Bronchial epithelial cell (primary cell): ENCODE data around the gene FAM177A1. TPM values are rescaled to one million over a fixed set of nuclear protein-coding genes. Genes with fewer than 3 reads are reported as not detected.
"Not testable (repeated sequence)": the region's sequence is repeated elsewhere in the genome, so short reads cannot be mapped to it uniquely, and the experiment has no call there.

Source experiments
- DNase-seq: peaks from one replicate; pipeline ENCODE4 v3.0.0-alpha.2; 2010; ENCODE audit warnings: low read depth
- FAIRE-seq: peaks from 2 replicates; lab custom pipeline; 2011; peaks lifted over from hg19 to GRCh38; lab: Jason Lieb, UNC
- H3K27me3 ChIP-seq: 2 replicates; pipeline ENCODE4 v1.5.1; 2011; ENCODE audit warnings: low read length; ENCODE audit not compliant: control insufficient read depth, insufficient read depth
- H3K36me3 ChIP-seq: 2 replicates; pipeline ENCODE4 v1.5.1; 2011; ENCODE audit warnings: low read length; ENCODE audit not compliant: control insufficient read depth, insufficient read depth
- H3K4me3 ChIP-seq: 2 replicates; pipeline ENCODE4 v1.5.1; 2011; ENCODE audit warnings: mild to moderate bottlenecking, low read depth, low read length, control low read depth
- total RNA-seq: library from RNA; depleted of rRNA; stranded (reverse); fragments of >200 nt; gene quantifications from 2 replicates; pipeline ENCODE4 v1.2.1, GENCODE V29; 2014
- TF ChIP-seq, protein P1 (sequence below): IDR thresholded peaks from 2 replicates; pipeline ENCODE4 v1.5.1; 2011; ENCODE audit warnings: mild to moderate bottlenecking, moderate library complexity, low read length, control low read depth, inconsistent platforms; ENCODE audit not compliant: insufficient read depth, severe bottlenecking

The FAM177A1 gene
- total RNA-seq, 1 donor from 2014 or later: 42.9 TPM

DNA sequence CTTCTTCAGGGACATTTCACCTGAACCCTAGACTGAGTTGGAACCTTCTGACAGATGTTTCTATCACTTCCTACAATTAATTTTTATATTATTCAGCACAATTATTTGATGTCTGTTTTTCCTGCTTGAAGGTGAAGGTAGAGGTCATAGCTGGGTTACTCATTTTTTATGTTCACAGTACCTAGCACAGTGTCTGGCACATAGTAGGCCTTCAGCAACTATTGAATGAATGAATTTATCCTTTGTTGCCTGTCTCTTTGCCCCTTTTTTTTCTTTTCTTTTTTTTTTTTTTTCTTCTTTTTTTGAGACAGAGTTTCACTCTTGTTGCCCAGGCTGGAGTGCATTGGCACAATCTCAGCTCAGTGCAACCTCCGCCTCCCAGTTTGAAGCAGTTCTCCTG is 29.5 kb upstream of the FAM177A1 start:
- Histone ChIP-seq H3K27me3 (no peaks in the 10 kb centered on the region), H3K36me3 (no peaks in the 10 kb centered on the region), H3K4me3 (no peak overlapping the region)
- no peak for FAIRE-seq
- TF ChIP-seq, protein P1, sequence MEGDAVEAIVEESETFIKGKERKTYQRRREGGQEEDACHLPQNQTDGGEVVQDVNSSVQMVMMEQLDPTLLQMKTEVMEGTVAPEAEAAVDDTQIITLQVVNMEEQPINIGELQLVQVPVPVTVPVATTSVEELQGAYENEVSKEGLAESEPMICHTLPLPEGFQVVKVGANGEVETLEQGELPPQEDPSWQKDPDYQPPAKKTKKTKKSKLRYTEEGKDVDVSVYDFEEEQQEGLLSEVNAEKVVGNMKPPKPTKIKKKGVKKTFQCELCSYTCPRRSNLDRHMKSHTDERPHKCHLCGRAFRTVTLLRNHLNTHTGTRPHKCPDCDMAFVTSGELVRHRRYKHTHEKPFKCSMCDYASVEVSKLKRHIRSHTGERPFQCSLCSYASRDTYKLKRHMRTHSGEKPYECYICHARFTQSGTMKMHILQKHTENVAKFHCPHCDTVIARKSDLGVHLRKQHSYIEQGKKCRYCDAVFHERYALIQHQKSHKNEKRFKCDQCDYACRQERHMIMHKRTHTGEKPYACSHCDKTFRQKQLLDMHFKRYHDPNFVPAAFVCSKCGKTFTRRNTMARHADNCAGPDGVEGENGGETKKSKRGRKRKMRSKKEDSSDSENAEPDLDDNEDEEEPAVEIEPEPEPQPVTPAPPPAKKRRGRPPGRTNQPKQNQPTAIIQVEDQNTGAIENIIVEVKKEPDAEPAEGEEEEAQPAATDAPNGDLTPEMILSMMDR: no peak
- no peak for DNase-seq

DNA sequence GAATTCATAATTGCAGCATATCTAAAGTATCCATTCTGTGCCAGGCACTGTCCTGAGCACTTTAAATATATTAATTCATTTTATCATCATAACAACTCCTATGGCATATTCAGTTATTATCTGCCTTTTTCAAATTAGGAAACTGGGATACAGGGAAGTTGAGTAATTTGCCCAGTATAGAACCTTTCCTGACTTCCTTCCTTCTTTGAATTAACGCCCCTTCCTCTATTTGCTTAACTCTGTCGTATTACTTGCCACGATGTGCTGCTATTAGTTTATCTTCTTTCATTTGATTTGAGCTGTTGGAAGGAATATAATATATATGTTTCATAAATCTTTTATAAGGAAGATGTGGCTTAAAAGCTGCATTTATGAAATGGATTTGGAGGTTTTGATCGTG is 25.4 kb upstream of the FAM177A1 start:
- DNase-seq (no peak), FAIRE-seq (no peak)
- Histone ChIP-seq H3K4me3 (no peak overlapping the region), H3K36me3 (no peaks in the 10 kb centered on the region), H3K27me3 (no peaks in the 10 kb centered on the region)
- TF ChIP-seq, protein P1: no peak

DNA sequence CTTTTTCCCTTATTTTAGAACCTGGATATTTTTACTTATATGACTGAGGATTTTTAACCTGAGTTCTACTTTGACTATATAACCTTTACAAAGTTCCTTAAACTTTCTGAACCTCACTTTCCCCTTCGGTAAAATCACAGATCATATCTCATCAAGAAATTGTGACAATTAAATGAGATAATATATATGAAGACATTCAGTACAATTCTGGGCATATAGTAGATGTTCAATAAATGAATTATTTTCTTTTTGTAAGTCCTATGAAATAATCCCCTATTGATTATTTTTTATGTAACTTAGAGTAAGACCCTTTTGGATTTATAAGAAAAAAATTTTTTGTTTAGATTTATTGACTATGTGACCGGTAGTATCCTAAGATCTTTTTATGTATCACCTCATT is 17.6 kb upstream of the FAM177A1 start:
- H3K36me3 ChIP-seq: peaks cover 3% of the 10 kb centered on the region
- H3K27me3 ChIP-seq: no peaks in the 10 kb centered on the region
- no peak for FAIRE-seq
- no peak overlapping the region for H3K4me3 ChIP-seq
- no peak for DNase-seq
- TF ChIP-seq, protein P1: no peak

DNA sequence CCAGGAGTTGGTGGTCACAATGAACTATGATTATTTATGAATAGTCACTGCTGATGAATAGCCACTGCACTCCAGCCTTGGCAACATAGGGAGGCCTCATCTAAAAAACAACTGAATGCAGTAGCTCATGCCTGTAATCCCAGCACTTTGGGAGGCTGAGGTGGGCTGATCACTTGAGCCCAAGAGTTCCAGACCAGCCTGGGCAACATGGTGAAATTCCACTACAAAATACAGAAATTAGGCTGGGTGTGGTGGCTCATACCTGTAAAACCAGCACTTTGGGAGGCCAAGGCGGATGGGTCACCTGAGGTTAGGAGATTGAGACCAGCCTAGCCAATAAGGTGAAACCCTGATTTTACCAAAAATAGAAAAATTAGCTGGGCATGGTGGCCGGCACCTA is 13.5 kb upstream of the FAM177A1 start:
- no peaks in the 10 kb centered on the region for H3K27me3 ChIP-seq
- no peak overlapping the region for H3K4me3 ChIP-seq
- TF ChIP-seq, protein P1: no peak
- peaks cover 2% of the 10 kb centered on the region for H3K36me3 ChIP-seq
- DNase-seq (no peak), FAIRE-seq (no peak)

DNA sequence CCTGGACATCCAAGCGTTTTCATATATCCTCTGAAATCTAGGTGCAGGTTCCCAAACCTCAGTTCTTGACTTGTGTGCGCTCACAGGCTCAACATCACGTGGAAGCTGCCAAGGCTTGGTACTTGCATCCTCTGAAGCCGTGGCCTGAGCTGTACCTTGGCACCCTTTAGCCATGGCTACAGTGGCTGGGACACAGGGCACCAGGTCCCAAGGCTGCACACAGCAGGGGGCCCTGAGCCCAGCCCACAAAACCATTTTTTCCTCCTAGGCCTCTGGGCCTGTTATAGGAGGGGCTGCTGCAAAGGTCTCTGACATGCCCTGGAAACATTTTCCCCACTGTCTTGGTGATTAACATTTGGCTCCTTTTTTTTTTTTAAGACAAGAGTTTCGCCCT is 11.6 kb upstream of the FAM177A1 start:
- DNase-seq (no peak), FAIRE-seq (no peak)
- no peaks in the 10 kb centered on the region for H3K27me3 ChIP-seq
- H3K36me3 ChIP-seq: peaks cover 1% of the 10 kb centered on the region
- no peak overlapping the region for H3K4me3 ChIP-seq
- TF ChIP-seq, protein P1: no peak

DNA sequence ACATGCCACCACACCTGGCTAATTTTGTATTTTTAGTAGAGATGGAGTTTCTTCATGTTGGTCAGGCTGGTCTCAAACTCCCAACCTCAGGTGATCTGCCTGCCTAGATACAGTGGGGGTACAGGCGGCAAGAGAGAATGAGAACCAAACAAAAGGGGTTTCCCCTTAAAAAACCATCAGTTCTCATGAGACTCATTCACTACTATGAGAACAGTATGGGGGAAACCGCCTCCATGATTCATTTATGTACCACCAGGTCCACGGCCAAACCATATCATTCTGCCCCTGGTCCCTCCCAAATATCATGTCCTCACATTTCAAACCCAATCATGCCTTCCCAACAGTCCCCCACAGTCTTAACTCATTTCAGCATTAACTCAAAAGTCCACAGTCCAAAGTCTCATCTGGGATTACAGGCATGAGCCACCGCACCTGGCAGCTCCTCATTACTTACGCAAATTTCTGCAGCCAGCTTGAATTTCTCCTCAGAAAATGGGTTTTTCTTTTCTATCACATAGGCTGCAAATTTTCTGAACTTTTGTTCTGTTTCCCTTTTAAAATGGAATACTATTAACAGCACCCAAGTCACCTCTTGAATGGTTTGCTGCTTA is 11.0 kb upstream of the FAM177A1 start:
- not testable (repeated sequence) for H3K27me3 ChIP-seq, FAIRE-seq, H3K4me3 ChIP-seq, H3K36me3 ChIP-seq, DNase-seq

DNA sequence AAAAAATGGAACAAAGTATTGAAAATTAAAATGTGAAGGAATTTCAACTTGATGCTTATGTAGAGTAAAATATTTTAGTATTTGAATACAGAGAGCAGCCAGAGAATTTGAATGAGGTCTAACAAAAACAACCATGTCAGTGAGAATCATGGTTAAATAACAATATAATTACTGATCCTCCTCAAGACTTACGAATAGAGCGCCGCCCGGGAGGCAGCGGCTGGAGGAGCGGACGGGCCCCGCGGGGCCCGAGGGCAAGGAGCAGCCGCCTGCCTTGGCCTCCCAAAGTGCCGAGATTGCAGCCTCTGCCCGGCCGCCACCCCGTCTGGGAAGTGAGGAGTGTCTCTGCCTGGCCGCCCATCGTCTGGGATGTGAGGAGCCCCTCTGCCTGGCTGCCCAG is 7.8 kb upstream of the FAM177A1 start:
- FAIRE-seq, H3K27me3 ChIP-seq, DNase-seq, H3K4me3 ChIP-seq, H3K36me3 ChIP-seq: not testable (repeated sequence)
